ENCODE results near the gene CCDC93. TPM values are rescaled to one million over a fixed set of nuclear protein-coding genes. Genes with fewer than 3 reads are reported as not detected.

The CCDC93 gene
- polyA plus RNA-seq, 6 donors from 2014 or later, result 5.1 to 11.6 (median 9.5) TPM

- Mint-ChIP-seq H3K27ac (no peak overlapping the region), H3K27me3 (peaks cover 22 to 48% (median 40%) of the 10 kb centered on the region in 3 donors), H3K9me3 (peaks cover 0 to 4% (median 2%) of the 10 kb centered on the region in 7 donors), H3K4me3 (no peak overlapping the region), H3K4me1 (no peaks in the 10 kb centered on the region), H3K36me3 (no peaks in the 10 kb centered on the region)
- ATAC-seq (ENCODE audit: low read depth in 2 of 2), result no peak
- no peak for DNase-seq
Observed at GRCh38 chr2:117875786-117876185, 138.1 kb downstream of the CCDC93 start.

Other genes starting within 250 kb of the CCDC93 start
- gene DDX18, start 199.4 kb downstream of the CCDC93 start, polyA plus RNA-seq (ENCODE audit: low read depth in 6 of 6), result 10 to 100 TPM; 35.9 to 58.6 (median 44.0) TPM
- gene INSIG2, start 74.4 kb upstream of the CCDC93 start, polyA plus RNA-seq (ENCODE audit: low read depth in 6 of 6), result 10 to 100 TPM; 23.6 to 54.5 (median 27.3) TPM

Data from naive B cell (primary cell).